Measurements from ENCODE around the gene CNTN4.

CNTN4 gene

GRCh38 chr3:3013317-3014052 lies 914.8 kb downstream of the CNTN4 start:
- 91 to 93% methylated on average over 4 of the region's 4 CpGs for WGBS, 2 experiments
- Histone ChIP-seq H3K9me3 (ENCODE audit: control insufficient read depth, low read length) (no peaks in the 10 kb centered on the region), H3K36me3 (ENCODE audit: control insufficient read depth, insufficient read depth, low read length) (no peaks in the 10 kb centered on the region), H3K27ac (ENCODE audit: insufficient read depth, low read depth, low read length, poor library complexity, severe bottlenecking) (no peak overlapping the region), H3K4me1 (ENCODE audit: control insufficient read depth, insufficient read depth, low read length) (no peaks in the 10 kb centered on the region), H3K27me3 (ENCODE audit: control insufficient read depth, insufficient read depth, low read length, poor library complexity, severe bottlenecking) (no peaks in the 10 kb centered on the region), H3K4me3 (ENCODE audit: insufficient read depth, low read depth, low read length) (no peak overlapping the region)

DNA sequence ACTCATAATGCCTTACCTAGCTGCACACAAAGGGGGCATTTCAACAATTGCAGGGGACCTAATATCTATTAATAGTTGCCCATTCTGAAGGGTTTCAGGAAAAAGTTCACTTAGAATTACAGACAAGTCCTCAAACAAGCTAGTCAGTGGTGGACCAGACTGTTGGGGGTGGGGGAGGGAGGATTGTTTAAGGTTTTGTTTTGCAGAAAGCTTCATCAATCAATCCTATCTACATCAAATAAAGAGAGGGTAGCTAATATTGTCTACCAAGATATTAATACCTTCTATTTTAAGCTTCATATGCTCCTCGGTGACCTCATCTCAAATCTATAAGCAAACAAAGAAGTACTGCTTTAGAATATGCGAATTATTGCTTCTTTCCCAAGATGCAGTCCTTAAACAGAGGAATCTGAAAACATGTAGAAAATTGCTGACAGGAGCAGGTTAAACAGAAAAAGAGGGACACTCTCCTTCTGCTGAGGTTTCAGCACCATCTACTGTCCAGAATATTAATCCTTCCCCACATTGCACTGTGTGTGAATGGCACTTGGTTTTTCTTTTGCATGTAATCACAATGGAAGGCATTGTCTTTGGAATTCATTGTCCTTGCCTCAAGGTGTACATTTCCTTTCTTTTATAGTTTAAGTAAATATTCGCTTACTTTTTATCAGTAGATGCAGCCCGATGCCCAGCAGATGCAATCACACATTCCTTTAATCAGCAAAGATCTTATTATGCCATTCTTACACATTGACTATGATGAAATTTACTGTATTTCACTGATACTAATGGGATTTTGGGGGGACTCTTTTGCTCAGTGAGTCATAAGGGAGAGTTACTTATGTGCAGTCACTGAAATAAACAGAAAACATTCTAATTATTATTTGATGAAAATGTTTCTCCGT lies 916.8 kb downstream of the CNTN4 start:
- Histone ChIP-seq H3K4me1 (ENCODE audit: control insufficient read depth, insufficient read depth, low read length) (no peaks in the 10 kb centered on the region), H3K27me3 (ENCODE audit: control insufficient read depth, insufficient read depth, low read length, poor library complexity, severe bottlenecking) (no peaks in the 10 kb centered on the region), H3K4me3 (ENCODE audit: insufficient read depth, low read depth, low read length) (no peak overlapping the region), H3K9me3 (ENCODE audit: control insufficient read depth, low read length) (no peaks in the 10 kb centered on the region), H3K27ac (ENCODE audit: insufficient read depth, low read depth, low read length, poor library complexity, severe bottlenecking) (no peak overlapping the region), H3K36me3 (ENCODE audit: control insufficient read depth, insufficient read depth, low read length) (no peaks in the 10 kb centered on the region)
- 78 to 81% methylated on average over 2 to 5 of the region's 5 CpGs for WGBS, 2 experiments

- H3K4me3 ChIP-seq (ENCODE audit: insufficient read depth, low read depth, low read length), result no peak overlapping the region
- no peaks in the 10 kb centered on the region for H3K27me3 ChIP-seq (ENCODE audit: control insufficient read depth, insufficient read depth, low read length, poor library complexity, severe bottlenecking)
- H3K36me3 ChIP-seq (ENCODE audit: control insufficient read depth, insufficient read depth, low read length), result no peaks in the 10 kb centered on the region
- no peak overlapping the region for H3K27ac ChIP-seq (ENCODE audit: insufficient read depth, low read depth, low read length, poor library complexity, severe bottlenecking)
- WGBS, 2 experiments, result 89 to 96% methylated on average over 3 to 4 of the region's 4 CpGs
- H3K9me3 ChIP-seq (ENCODE audit: control insufficient read depth, low read length), result no peaks in the 10 kb centered on the region
- H3K4me1 ChIP-seq (ENCODE audit: control insufficient read depth, insufficient read depth, low read length), result no peaks in the 10 kb centered on the region
Measured at GRCh38 chr3:3016226-3016625, 917.6 kb downstream of the CNTN4 start.

- H3K27ac ChIP-seq (ENCODE audit: insufficient read depth, low read depth, low read length, poor library complexity, severe bottlenecking), result no peak overlapping the region
- H3K36me3 ChIP-seq (ENCODE audit: control insufficient read depth, insufficient read depth, low read length), result no peaks in the 10 kb centered on the region
- no peak overlapping the region for H3K4me3 ChIP-seq (ENCODE audit: insufficient read depth, low read depth, low read length)
- peaks cover 3% of the 10 kb centered on the region for H3K4me1 ChIP-seq (ENCODE audit: control insufficient read depth, insufficient read depth, low read length)
- H3K27me3 ChIP-seq (ENCODE audit: control insufficient read depth, insufficient read depth, low read length, poor library complexity, severe bottlenecking), result no peaks in the 10 kb centered on the region
- H3K9me3 ChIP-seq (ENCODE audit: control insufficient read depth, low read length), result no peaks in the 10 kb centered on the region
- 66 to 75% methylated on average over 7 of the region's 7 CpGs for WGBS, 2 experiments
Measured at GRCh38 chr3:3020209-3020608, 921.5 kb downstream of the CNTN4 start.

DNA sequence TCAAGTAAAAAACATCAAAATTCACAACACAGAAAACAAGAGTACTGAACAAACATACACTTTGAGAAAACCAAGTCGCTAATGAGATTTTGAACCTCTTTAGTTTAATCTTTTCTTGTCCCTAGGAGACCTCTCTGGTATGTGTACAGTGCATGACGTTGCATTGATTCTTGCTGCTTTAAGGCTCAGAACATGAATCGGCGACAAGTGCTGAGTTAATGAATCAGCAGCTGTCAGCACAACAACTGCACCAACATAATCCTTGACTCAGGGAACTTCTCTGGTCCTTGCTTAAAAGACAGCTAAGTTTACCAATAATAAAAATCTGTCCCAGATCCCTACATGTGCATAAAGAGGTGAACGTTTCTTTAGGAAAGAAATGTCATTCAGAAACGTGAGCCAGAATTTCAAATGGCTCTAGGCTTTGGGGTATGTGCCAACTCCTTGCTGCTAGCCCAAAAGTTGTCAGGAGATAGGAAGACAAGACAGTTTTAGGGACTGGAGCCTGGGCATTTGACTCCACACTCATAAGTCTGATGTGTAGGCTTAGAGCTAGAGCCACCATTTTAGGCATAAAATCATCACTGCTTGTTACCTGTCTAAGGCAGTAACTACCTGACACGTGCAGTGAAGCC lies 924.6 kb downstream of the CNTN4 start:
- Histone ChIP-seq H3K27ac (ENCODE audit: insufficient read depth, low read depth, low read length, poor library complexity, severe bottlenecking) (no peak overlapping the region), H3K9me3 (ENCODE audit: control insufficient read depth, low read length) (no peaks in the 10 kb centered on the region), H3K27me3 (ENCODE audit: control insufficient read depth, insufficient read depth, low read length, poor library complexity, severe bottlenecking) (no peaks in the 10 kb centered on the region), H3K36me3 (ENCODE audit: control insufficient read depth, insufficient read depth, low read length) (no peaks in the 10 kb centered on the region), H3K4me1 (ENCODE audit: control insufficient read depth, insufficient read depth, low read length) (peaks cover 3% of the 10 kb centered on the region), H3K4me3 (ENCODE audit: insufficient read depth, low read depth, low read length) (no peak overlapping the region)
- 82 to 88% methylated on average over 7 of the region's 7 CpGs for WGBS, 2 experiments

- H3K4me1 ChIP-seq (ENCODE audit: control insufficient read depth, insufficient read depth, low read length), result peaks cover 3% of the 10 kb centered on the region
- H3K36me3 ChIP-seq (ENCODE audit: control insufficient read depth, insufficient read depth, low read length), result no peaks in the 10 kb centered on the region
- H3K27me3 ChIP-seq (ENCODE audit: control insufficient read depth, insufficient read depth, low read length, poor library complexity, severe bottlenecking), result no peaks in the 10 kb centered on the region
- H3K9me3 ChIP-seq (ENCODE audit: control insufficient read depth, low read length), result no peaks in the 10 kb centered on the region
- no peak overlapping the region for H3K27ac ChIP-seq (ENCODE audit: insufficient read depth, low read depth, low read length, poor library complexity, severe bottlenecking)
- no peak overlapping the region for H3K4me3 ChIP-seq (ENCODE audit: insufficient read depth, low read depth, low read length)
- WGBS, 2 experiments, result 67 to 79% methylated on average over 3 to 5 of the region's 5 CpGs
Measured at GRCh38 chr3:3027976-3028567, 929.4 kb downstream of the CNTN4 start.

GRCh38 chr3:3031326-3031725 lies 932.7 kb downstream of the CNTN4 start:
- Histone ChIP-seq H3K27me3 (ENCODE audit: control insufficient read depth, insufficient read depth, low read length, poor library complexity, severe bottlenecking) (no peaks in the 10 kb centered on the region), H3K4me1 (ENCODE audit: control insufficient read depth, insufficient read depth, low read length) (no peaks in the 10 kb centered on the region), H3K27ac (ENCODE audit: insufficient read depth, low read depth, low read length, poor library complexity, severe bottlenecking) (no peak overlapping the region), H3K36me3 (ENCODE audit: control insufficient read depth, insufficient read depth, low read length) (no peaks in the 10 kb centered on the region), H3K9me3 (ENCODE audit: control insufficient read depth, low read length) (no peaks in the 10 kb centered on the region), H3K4me3 (ENCODE audit: insufficient read depth, low read depth, low read length) (no peak overlapping the region)
- WGBS, 2 experiments, result 93 to 96% methylated on average over 3 of the region's 4 CpGs

- H3K27me3 ChIP-seq (ENCODE audit: control insufficient read depth, insufficient read depth, low read length, poor library complexity, severe bottlenecking), result no peaks in the 10 kb centered on the region
- no peaks in the 10 kb centered on the region for H3K36me3 ChIP-seq (ENCODE audit: control insufficient read depth, insufficient read depth, low read length)
- no peaks in the 10 kb centered on the region for H3K4me1 ChIP-seq (ENCODE audit: control insufficient read depth, insufficient read depth, low read length)
- 95% methylated on average over 13 of the region's 13 CpGs for WGBS, 2 experiments
- no peak overlapping the region for H3K27ac ChIP-seq (ENCODE audit: insufficient read depth, low read depth, low read length, poor library complexity, severe bottlenecking)
- no peak overlapping the region for H3K4me3 ChIP-seq (ENCODE audit: insufficient read depth, low read depth, low read length)
- no peaks in the 10 kb centered on the region for H3K9me3 ChIP-seq (ENCODE audit: control insufficient read depth, low read length)
Measured at GRCh38 chr3:3037156-3037555, 938.5 kb downstream of the CNTN4 start.

DNA sequence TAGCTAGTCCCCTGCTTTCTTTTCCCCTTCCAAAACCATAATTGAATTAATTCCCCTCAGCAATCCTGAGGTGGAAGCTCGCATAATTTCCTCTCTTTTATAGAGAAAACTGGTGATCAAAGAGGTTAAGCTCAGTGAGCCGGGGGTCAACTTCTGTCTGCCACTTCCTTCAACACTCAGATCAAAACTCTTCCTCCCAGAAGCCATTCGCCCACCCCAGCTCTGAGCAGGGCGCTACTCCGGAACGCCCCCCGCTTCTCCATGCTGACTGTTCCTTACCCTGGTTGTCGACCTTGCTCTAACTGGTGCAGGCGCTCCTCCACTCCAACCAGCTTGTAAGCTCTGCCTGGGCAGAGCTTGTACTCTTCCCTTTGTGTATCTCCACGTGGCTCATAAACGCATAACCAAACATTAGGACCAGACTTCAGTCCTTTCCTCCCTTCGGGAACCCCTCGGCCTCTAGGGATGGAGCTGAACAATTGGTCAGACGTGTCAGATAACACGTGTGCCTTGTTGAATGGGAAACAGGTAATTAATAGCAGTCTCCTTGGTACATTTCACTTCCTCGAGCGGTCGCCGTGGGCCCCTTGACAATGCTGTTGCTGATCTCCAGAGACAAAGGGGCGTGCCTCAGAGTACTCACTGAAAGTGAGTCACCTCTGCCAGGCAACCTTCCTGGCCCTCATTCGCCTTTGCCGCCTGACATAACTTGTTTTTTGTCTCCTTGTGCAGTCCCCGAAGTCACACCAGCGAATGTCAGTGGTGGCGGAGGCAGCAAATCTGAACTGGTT lies 939.7 kb downstream of the CNTN4 start:
- 86 to 87% methylated on average over 25 of the region's 25 CpGs for WGBS, 2 experiments
- no peak overlapping the region for H3K4me3 ChIP-seq (ENCODE audit: insufficient read depth, low read depth, low read length)
- H3K27me3 ChIP-seq (ENCODE audit: control insufficient read depth, insufficient read depth, low read length, poor library complexity, severe bottlenecking), result no peaks in the 10 kb centered on the region
- H3K4me1 ChIP-seq (ENCODE audit: control insufficient read depth, insufficient read depth, low read length), result no peaks in the 10 kb centered on the region
- no peaks in the 10 kb centered on the region for H3K9me3 ChIP-seq (ENCODE audit: control insufficient read depth, low read length)
- H3K36me3 ChIP-seq (ENCODE audit: control insufficient read depth, insufficient read depth, low read length), result no peaks in the 10 kb centered on the region
- H3K27ac ChIP-seq (ENCODE audit: insufficient read depth, low read depth, low read length, poor library complexity, severe bottlenecking), result no peak overlapping the region

Data from ectodermal cell (in vitro differentiated cells).